HG03025 (cell line): Measurements from ENCODE around the gene RANBP3.
"Not testable (repeated sequence)": the region's sequence is repeated elsewhere in the genome, so short reads cannot be mapped to it uniquely, and the experiment has no call there.

Experiments used
- ATAC-seq: cut with Tn5 transposase; IDR thresholded peaks from one replicate; pipeline ENCODE4 v1.9.1; 2021; ENCODE audit warnings: mild to moderate bottlenecking, moderate library complexity; ENCODE audit not compliant: unreplicated experiment, low FRiP score

The RANBP3 gene

DNA sequence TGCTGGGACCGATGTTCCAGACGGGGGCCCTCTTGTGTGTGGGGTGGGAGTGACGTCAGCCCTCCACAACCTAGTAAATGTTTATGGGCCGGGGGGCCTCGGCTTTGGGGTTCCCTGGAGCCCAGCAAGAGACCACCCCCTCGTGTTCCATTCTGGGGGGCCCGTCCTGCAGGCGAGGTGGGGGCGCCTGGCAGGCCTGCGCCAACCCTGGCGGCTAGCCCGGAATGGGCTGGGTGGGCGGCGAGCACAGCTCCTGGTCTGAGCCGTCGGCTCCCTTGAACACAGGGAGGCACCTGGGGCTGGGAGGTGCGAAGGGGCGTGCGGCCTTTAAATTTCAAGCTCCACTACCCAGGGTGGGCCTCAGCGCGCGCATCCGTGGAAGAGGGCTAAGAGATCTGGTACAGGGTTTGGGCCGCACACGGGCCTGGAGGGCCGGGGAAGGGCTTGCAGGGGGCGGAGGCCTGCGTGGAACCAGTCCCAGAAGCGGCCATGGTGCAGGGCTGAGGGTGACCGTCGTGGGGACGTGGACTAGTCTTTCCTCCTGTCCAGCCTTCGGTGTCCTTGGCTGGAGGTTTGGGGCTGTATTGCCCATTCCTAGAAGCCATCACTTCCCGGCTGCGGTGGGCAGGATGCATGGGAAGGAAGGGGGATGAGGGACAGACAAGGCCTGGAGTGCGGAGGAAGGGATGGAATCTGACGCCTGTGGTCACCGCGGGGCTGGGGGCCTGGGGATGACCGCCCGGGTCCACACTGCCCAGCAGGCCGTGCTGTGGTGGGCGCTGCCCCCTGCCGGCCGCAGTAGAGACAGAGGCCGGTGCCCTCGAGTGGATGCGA is 85.8 kb downstream of the RANBP3 start:
- no peak for ATAC-seq

DNA sequence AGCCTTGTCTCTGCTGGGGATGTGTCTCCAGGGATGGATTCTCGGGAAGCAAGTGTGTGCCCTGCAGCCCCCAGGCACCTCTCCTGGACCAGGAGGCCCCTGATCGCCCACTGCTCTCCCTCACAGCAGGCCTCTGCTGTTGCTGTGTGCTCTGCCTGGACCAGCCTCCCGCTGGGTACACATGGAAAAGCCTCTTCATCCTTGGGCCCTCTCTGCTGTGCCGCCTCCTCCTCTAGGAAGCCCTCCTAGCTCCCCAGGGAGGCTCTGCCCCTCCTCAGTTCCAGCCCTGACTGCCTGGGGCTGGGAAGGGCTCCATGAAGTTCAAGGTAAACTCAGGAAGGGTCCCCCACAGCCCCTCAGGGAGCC is 86.4 kb downstream of the RANBP3 start:
- ATAC-seq, result no peak

DNA sequence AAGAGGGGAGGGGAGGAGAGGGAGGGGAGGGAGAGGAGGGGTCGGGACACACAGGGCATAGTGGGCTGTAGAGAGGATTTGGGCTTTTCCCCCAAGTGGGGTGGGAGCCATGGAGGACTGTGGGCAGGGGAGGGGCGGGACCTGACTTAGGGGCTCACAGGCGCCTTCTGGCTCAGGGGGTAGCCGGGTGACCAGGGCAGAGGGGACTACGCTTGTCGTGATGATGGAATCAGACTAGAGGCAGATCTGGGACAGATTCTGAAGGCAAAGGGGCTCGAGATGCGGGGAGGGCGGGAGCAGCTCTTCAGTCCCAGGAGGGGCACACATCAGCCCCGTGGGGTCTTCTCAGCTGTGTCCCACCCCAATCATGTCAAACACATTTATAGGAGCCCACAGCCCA is 87.8 kb downstream of the RANBP3 start:
- ATAC-seq, result no peak

DNA sequence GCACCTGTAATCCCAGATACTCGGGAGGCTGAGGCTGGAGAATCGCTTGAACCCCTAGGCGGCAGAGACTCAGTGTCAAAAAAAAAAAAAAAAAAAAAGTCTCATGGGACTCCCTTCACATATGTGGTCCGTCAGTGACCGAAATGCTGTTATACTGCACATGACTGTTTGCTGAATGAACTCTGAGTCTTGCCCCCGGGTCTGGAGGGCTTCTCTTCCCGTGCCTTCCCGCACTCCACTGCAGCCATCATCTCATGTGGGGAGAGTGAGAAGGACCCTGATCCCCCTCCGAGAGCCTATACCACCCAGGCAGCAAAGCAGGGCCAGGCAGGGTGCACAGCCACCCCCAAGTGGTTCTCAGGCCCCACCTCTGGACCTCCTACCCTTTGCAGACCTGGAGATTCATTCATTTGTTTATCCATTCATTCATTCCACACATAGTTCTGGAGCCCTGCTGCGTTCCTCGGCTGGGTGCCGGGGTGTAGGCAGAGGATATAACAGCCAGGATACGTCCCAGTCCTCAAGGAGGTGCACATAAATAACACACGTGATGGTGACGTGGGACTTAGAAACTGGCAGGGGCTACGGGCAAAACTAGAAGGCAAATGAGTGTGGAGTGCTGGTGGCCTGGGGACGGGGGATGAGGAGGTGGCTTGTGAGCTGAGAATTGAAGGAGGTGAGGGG is 88.5 kb downstream of the RANBP3 start:
- ATAC-seq, result no peak

DNA sequence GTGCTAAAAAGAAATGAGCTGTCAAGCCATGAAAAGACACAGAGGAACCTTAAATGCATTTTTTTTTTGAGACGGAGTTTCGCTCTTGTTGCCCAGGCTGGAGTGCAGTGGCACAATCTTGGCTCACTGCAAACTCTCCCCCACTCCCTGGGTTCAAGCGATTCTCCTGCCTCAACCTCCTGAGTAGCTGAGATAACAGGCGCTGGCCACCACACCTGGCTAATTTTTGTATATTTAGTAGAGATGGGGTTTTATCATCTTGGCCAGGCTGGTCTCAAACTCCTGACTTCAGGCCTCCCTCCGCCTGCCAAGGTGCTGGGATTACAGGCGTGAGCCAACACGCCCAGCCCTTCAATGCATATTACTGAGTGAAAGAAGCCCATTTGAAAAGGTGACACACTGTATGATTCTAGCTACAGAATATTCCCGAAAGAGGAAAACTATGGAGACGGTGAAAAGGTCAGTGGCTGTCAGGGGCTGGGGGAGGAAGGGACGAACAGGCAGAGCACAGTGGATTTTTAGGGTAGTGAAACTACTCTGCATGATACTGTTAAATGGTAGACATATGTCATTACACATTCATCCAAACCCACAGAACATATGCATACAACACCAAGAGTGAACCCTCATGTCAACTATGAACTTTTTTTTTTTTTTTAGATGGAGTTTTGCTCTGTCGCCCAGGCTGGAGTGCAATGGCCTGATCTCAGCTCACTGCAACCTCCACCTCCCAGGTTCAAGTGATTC is 93.7 kb downstream of the RANBP3 start:
- ATAC-seq, result not testable (repeated sequence)

DNA sequence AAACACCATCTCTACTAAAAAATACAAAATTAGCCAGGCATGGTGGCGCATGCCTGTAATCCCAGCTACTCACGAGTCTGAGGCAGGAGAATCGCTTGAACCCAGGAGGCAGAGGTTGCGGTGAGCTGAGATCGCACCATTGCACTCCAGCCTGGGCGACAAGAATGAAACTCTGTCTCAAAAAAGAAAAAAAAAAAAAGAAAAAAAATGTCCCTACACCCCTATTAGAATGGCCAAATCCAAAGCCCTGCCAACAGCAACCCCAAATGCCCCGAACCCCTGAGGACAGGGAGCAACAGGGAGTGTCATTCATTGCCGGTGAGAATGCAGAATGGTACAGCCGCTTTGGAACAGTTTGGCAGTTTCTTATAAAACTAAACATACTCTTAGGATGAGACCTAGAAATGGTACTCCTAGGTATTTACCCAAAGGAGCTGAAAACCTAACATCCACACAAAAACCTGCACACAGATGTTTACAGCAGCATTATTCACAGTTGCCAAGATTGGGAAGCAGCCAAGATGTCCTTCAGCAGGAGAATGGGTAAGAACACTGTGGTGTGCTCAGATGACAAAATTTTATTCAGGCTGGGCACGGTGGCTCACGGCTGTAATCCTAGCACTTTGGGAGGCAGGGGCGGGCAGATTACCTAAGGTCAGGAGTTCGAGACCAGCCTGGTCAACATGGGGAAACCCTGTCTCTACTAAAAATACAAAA is 94.6 kb downstream of the RANBP3 start:
- not testable (repeated sequence) for ATAC-seq

DNA sequence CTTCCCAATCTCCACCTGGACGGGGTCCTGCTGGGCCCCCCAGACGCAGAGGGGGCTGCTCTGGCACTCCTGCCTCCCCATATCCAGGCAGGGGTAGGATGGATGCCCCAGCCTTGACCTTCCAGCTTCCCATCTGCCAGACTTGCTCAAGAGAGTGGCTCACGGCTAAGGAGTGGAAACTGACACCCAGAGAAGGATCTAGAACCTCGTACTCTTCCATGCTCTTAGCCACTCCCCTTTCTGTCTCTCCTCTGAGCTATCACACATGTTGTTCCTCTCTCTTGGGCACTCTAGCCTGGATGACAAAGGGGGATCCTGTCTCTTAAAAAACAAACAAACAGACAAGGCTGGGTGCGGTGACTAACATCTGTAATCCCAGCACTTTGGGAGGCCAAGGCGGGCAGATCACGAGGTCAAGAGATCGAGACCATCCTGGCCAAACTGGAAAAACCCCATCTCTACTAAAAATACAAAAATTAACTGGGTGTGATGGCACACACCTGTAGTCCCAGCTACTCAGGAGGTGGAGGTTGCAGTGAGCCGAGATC is 95.4 kb downstream of the RANBP3 start:
- no peak for ATAC-seq

DNA sequence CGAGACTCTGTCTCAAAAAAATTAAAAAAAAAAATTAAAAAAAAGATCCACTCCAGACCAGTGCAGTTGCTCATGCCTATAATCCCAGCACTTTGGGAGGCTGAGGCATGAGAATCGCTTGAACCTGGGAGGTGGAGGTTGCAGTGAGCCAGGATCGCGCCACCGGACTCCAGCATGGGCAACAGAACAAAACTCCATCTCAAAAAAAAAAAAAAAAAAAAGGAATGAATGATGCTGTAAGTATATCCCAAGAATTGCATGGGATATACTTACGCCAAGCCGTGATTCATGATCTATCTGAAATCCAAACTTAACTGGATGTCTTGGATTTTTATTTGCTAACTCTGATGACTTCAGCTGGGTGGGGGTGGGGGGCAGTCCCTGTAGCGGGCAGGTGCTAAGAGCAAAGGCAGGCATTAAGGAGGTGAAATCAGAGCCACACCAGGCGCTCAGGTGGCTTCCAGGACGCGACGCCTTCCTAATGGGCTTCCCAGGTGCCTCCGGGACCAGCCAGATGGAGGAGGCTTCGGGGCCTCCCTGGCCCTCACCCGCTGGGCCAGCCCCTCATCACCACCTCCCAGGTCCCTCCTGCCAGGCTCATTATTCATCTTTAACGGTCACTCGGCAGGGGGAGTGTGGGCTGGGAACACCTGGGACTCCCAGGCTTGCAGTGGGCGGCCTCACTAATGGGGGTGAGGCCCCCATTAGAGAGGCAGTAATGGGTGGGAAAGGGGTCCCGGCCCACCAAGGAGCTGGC is 96.2 kb downstream of the RANBP3 start:
- ATAC-seq, result no peak

DNA sequence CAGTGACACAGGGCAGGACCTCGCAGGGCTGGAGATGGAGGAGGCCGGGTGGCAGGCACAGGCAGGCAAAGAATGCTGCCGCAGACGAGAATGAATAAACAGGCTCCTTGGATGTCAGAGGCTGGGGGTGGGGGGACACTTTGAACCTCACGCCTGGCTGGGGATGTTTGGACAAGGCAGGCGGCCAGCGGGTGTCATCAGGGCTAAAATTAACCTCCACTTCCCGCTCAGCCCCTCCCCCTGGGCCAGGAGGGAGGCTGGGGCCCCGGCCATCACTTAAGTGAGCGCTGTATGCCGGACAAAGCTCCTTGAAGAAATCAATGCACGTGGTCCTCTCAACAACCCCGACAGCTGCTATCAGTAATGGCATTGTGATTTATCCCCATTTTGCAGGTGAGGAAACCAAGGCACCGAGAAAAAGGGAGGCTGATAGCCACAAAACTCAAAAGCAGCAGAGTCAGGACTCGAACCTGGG is 97.3 kb downstream of the RANBP3 start:
- no peak for ATAC-seq

DNA sequence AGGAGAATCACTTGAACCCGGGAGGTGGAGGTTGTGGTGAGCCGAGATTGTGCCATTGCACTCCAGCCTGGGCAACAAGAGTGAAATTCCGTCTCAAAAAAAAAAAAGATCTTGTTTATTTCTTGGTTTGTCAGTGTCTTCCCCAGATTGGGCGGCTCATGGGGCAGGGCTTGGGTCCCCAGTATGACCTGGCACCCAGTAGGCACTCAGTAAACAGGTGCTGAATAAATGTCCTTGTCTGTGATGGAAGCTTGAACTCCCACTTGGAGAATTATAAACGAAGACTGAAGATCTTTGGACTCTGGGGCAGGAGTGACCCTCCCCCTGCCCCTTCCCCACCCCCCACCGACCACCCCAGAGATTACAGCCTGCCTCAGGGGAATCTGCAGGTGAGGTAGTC is 97.7 kb downstream of the RANBP3 start:
- no peak for ATAC-seq

DNA sequence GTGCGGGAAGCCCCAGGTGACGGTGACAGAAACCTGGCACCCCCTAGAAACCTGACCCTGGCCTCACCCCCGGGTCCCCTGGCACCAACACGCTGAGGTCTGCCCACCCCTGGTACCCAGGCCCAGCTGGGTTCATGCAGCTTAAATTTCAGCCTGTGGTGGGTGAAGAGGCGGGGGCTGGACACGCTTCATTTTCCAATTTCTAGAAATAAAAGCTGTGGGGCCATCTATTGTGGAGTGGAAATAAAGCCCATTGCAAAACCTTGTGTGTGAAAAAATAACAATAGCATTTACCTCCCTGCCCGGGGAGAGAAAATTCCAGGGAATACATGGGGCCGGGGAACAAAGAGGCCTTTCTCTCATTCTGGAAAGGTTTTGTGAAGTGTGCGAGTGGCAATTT is 100.1 kb downstream of the RANBP3 start:
- no peak for ATAC-seq

DNA sequence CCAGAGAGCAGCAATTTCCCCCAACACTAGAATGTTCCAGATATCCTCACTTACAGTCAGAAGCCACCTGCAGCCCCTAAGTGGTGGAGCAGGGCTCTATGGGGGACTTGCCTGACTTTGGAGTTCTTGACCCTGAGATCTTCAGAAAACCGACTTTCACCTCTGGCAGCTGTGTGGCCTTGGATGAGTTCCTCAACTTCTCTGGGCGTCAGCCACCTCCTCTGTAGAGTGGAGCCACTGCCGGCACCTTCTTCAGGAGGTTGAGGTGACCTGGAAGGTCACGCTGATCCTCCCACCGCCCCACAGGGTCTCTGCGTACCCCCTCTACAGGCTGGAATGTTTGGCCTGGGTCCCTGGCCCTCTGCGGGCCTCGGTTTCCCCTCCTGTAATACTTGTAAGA is 100.5 kb downstream of the RANBP3 start:
- ATAC-seq, result no peak

DNA sequence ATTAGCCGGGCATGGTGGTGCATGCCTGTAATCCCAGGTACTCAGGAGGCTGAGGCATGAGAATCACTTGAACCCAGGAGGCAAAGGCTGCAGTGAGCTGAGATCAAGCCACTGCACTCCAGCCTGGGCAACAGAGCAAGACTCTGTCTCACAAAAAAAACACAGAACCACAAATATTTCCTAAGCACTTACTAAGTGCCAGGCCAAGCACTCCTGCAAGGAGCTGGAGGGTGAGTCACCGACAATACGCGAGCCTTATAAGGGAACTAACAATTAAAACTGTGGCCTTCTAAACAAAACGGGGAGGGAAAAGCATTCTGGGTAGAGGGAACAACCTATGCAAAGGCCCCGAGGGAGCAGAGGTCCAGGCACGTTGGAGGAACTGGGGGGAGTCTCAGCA is 103.4 kb downstream of the RANBP3 start:
- not testable (repeated sequence) for ATAC-seq

DNA sequence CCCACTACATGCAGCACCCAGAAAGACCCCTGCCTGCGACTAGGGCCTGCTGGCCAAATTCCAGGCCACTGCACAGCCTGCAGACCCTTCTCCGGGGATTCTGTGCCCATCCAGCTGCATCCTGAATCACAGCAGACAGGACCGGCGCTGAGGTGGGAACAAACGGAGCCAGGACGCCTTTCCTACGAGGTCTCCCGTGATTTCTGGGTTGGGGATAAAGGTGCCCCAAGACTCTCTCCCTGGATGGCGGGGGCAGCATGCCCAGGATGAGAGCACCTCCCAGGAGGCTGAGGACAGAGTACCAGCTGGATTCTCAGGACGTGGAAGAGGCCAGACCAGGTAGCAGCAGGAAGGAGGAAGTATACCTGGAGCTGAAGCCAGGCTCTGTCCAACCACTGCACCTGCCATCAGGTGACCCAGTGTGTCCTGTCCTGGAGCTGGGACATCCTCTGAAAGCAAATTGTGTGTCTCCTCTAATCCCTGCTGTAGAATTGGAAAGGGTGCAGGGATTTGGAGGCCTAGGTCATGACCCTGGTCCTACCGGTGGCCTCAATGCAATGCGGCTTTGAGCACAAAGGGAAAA is 104.2 kb downstream of the RANBP3 start:
- no peak for ATAC-seq

DNA sequence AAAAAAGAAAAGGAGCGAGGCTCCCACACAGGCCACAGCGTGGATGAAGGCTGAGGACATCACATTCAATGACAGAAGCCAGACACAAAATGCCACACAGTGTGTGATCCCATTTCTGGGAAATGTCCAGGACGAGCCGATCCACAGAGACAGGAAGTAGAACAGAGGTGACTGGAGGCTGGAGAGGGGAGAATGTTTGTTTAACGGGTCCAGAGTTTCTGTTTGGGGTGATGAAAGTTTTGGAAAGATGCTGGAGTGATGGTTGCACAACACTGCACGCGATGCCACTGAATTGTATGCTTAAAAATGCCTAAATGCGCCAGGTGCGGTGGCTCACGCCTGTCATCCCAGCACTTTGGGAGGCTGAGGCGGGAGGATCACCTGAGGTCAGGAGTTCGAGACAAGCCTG is 107.0 kb downstream of the RANBP3 start:
- no peak for ATAC-seq

DNA sequence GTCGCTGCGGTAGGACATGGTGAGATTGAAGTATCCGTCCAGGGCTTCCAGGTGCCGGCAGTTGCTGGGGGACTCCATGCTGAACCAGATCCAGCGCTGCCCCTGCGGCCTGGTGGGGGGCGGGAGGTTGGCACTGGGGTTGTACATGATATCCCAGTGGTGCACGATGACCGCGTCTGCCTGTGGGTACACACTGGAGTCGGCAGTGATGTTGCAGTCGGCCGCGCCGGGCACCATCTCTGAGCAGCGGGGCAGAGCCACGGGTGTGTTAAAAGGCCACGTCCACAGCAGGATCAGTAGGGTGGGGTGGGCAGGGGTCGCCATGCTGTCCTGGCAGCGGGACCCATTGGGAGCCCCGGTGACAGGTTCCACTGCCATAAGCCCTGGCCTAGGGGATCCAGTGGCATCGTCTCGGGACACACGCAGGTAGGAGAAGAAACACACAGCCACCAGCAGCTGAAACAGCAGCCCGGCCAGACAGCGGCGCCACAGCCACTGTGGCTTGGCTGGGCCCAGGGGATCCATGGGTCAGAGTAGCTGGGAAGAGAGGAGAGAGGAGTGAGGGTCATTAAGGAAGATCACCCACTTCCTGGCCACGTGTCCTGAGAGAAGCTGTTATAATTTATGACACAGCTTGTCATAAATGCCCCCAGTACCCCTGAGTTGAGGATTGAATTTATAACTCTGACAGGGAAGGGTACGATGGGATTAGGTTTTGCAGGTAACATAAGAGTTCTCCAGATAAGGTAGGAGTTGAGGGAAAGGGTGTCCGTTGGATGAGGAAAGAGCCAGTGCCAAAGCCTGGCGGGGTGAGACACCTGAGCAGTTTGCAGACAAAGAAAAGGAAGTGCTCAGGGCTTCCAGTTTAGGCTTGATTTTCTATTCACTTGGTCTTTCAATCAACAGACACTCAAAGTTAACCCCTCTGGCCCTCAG is 110.5 kb downstream of the RANBP3 start:
- ATAC-seq, result no peak
